Umbilical cord (tissue), 2 donors: ENCODE measurements around the gene EFEMP1. TPM values are rescaled to one million over a fixed set of nuclear protein-coding genes. Genes with fewer than 3 reads are reported as not detected.

Source experiments
- DNase-seq: peaks from one replicate; pipeline ENCODE4 v3.0.0-alpha.2; 2015; ENCODE audit warnings: low spot score
- total RNA-seq: library from RNA; depleted of rRNA; stranded (reverse); fragments of >200 nt; gene quantifications from one replicate; pipeline ENCODE4 v1.2.3, GENCODE V29; 2014; ENCODE audit warnings: low replicate concordance; ENCODE audit not compliant: insufficient read depth

EFEMP1 gene, protein sequence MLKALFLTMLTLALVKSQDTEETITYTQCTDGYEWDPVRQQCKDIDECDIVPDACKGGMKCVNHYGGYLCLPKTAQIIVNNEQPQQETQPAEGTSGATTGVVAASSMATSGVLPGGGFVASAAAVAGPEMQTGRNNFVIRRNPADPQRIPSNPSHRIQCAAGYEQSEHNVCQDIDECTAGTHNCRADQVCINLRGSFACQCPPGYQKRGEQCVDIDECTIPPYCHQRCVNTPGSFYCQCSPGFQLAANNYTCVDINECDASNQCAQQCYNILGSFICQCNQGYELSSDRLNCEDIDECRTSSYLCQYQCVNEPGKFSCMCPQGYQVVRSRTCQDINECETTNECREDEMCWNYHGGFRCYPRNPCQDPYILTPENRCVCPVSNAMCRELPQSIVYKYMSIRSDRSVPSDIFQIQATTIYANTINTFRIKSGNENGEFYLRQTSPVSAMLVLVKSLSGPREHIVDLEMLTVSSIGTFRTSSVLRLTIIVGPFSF
- 125 TPM for total RNA-seq

DNA sequence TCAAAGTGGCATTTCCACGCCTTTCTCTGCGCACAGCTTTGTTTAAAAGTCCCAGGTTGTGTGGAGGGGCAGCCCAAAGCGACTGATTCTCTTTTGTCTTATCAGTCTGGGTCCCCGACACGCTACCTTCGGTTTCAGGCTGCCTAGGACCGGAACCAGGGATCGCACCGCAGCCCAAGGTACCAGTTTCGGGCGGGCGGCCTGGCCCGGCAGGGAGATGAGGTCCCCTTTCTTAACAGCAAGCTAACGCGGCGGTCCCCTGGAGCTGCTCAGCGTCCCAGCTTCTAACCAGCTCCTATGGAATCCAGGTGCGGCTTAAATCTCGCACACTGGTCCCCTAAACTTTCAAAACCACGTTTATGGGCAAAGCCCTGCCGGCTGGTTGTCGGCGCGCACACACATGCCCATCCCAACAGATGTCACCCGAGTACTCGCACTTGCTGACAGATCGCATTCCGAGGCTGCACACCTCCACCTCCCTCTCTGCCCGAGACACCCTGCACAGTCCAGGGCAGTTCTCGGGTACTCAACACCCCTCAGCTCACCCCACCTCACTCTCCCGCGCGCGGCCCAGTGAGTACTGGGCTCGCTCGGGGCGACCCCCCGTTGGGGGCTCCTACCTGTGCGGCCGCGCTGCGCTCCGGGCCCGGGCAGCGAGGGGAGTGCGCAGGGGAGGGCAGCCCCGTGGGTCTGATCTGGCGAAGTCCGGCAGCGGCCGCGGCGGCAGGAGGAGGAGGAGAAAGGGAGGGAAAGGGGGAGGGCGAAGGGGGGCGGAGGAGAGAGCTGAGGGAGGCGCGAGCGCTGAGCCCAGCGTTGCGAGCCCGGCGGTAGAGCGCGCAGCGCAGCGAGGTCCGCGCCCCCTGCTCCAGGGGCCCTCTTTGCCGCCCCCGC lies at the start of gene EFEMP1:
Gene EFEMP1 (minus strand): TSS at position 692 of the 891 bp plus-strand sequence. CDS start 1,342 bp downstream, outside the sequence.
- peak; percentile 73 for DNase-seq

DNA sequence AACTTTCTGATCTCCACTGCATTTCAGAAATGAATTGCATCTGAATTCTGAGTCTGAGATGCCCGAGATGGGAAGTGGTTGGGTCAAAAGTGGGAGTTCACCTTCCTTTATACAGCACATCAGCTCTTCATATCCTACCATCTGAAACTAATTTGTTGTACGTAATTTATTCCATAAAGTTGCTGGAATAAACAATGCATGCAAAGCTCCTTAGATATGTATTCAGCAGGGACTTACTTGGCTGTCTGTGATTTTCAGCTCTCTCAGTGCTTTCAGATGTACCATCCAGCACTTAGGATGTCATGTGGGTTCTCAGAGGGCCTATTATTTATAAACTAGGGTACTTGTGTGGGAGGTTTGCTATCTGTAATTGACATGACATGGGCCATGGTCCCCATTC lies 46.9 kb upstream of the EFEMP1 start:
- DNase-seq: no peak

DNA sequence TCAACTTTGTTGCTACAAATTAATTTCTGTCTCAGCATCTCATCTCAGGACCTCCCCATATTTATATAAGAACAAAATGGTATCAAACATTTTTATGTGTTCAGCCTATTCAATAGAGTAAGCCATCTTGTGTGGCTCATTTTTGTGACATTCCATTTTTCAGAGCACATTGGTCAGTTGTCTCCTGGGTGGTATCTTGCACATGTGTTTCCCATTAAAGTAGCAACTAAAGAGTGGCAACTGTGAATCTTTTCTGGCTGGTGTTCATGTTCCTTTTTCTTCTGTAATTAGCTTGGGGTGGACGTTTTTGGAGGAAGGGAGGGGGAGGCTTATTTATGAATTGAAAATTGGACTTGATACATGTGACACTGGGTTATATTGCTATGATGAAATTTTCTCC lies 45.4 kb upstream of the EFEMP1 start:
- no peak for DNase-seq

DNA sequence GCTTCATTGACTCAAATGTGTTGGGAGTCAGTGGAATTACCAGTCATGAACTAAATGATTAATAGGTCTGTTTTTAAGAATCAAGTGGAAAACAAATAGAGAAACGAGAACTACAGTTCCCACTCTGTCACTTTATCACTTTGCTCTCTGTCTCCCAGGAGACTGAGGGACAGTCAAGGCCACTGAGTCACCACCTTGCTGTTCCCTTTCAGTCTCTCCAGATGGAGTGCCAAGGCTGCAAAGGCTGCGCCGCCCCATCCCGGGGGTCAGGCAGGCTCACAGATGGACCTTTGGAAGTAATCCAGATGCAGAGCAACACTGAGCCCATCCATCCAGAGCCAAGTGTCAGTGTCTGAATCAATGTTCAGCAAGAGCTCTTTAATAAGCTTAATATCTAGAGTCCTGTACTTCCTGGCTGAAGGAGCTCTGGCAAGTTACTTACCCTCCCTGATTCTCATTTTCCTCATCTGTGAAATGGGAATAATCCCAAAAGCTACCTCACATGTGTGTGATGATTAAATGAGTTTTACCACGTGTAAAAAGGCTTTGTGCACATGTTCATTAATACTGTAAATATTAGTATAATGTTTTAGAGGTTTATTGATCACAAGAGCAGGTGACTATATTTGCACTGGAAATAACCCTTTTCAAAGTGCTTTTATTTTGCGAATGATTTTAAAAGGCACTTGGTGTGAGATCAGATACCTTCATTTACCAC lies 43.0 kb upstream of the EFEMP1 start:
- no peak for DNase-seq

DNA sequence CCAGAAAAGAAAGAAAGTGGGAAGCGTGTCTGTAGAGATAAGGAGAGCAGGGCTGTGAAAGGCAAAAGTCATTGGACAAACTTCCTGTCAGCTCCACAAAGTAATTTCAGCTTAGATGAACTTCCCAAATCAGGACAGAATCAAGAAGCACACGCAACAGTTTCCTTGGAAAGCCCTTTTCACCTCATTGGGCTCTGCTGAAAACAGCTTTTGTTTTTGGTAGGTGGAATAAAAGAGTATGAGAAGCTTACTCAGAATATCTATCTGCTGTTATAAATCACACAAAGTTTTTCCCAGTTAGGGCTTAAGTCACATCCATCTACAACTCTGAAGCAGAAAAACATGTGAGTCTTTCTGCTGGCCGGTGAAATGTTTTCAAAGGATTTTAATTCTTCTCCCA lies 42.4 kb upstream of the EFEMP1 start:
- DNase-seq: peak; percentile 37

DNA sequence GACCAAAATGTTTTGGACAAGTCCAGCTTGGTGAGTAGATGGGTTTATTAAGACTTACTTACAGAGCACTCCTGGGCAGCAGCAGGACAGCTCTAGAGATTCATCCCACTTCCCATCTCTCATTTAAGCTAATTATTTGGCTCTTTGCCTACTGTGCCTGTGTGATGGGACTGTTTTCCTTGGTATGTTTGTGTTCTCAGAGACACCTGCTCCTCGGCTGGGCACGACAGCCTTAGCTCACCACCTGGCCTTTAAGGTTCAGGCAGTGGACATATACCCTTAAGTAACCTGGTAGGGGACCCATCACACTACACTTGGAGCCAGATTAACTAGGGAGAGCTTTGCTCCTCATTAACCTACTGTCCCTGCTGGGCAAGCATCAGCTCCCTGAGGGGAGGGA lies 41.7 kb upstream of the EFEMP1 start:
- no peak for DNase-seq

DNA sequence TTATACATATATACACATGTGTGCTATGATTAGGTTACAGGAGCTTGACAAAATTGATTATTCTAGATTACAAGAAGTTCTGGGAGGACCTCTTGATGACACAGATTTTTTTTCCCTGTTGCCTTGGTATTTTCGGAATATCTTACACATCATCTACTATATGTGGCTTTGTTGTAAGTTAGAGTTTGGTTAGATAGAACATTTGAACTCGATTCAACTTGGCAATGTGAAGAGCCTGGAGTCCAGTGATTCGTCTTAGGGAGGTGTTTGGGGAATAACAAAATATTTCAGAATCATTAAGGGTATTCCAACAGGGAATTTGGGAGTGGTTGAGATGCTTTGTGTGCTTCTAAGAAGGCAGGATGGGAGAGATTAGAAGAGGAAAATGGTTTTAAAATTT lies 39.3 kb upstream of the EFEMP1 start:
- DNase-seq: no peak

DNA sequence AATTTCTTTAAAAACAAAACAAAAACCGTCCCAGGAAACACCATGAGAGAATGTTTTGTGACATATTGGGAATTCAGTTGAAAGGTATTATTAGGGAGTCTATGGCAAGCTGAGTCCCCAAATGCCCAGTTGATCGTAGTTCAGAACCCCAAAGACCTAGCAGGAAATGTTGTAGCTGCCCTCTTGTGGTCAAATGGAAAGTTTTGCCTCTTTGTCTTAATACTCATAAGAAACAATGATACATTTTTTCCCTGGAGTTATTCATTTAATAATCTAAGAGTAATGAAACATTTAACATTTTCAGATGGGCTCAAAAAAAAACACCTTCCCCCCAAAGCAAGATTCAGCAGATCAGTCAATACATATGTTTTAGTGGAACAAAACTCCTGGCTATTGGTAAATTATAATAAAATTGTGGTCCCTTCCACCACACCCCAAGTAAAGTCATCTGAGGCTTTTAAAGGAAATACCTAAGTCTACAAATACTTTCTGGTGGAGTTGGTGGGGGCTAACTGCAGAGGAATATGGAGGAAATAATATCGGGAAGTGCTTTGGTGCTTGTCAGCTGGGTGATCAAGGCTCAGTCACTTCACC lies 37.8 kb upstream of the EFEMP1 start:
- DNase-seq: peak; percentile 50

DNA sequence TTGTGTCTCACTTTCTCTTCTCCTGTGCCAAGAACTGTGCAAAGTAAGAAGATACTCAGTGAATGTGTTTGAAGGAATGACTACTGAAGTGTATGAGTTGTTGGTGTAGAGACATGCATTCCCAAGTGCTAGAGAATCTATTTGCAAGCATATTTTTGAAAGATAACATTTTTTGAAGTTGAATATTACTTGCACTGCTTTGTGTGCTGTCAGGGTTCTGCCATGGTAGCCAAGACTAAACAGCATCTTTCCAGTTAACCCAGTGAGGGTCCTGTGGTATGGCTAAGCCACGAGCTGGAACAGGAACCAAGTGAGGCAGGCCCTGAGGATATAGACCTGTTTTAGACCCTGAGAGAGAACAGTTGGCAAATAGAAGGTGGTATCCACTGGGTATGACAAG lies 35.2 kb upstream of the EFEMP1 start:
- no peak for DNase-seq

DNA sequence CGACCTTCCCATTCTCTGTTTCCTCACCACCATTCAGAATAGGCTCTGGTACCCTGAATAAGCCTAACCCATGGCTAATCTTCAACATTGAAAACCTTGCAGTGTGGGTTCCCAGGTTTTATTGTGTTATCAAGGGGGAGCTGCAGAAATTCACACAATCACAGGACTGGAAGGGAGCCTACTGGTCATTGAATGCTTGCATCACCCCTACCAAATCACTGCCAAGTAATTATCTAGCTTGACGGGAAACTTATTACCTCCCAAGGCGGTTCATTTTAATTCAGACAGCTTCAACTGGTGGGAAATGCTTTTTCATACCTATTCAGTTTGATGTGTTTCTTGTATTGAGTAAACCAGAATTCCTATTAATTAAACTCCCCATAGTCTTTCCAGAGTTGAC lies 33.6 kb upstream of the EFEMP1 start:
- DNase-seq: no peak

DNA sequence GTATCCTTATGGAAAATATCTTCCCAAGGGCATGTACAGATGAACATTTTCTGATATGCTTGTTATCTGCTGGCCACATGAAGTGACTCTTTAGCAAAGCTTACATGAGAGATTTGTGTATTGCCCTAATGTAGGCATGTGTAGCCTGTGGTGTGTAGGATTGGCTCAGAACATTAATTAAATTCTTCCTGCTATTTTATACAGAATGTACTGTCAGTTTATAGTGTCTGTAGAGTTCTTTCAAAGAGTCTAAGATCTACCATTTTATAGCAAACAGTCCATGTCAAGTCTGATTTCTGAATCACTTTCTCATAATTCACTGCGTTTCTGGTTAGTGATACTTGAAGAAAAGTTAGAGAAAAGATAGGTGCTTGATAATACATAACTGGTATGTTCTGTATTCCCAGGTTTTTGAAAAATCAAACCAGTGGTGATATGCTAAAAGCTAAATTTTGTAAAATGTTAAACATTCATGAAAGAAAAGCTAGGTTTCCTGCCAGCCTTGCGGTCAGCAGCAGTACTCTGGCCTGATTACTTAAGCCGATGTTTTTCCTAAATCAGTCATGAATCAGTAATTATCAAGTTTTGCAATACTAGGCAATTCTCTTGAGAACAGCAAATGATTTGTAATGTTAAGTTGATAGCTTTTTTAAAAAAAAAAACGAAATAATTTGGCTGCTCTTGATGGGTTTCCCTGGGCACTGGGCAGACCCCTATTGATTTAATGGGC lies 30.9 kb upstream of the EFEMP1 start:
- DNase-seq: no peak

DNA sequence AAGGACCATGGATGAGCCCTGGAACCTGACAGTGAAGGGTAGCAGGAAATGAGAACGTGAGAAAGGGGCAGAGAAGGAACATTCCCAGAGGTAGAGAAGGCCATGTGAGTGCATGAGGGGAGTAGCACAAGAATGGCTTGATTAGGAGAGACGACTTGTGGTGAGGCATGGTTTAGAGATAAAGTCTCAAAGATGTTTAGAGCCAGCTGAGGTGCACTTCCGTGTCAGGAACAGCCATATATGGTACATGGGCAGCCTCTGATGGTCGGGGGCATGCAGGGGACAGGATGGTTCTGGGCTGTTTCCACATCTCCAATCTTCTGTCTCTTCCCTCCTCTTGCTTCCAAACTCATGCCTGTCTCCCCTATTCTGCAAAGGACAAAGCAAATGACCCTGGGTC lies 28.8 kb upstream of the EFEMP1 start:
- DNase-seq: no peak

DNA sequence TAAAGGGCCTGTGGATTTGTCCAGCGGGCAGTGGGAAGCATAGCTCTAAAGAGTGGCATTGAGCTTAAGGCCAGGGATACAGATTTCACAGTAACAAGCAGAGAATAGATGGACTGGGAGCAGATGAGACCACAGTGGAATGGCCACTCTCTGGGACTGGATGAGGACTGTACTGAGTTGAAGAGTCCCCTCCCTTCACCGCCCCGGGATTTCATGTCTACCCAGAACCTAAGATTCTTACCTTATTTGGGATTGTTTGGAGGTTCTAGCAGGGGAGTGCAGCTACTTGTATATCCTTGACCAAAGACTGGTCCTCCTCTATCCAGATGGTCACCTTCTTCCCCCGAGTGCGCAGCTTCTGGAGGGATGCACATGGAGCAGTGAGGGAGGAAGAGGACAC lies 28.0 kb upstream of the EFEMP1 start:
- no peak for DNase-seq

DNA sequence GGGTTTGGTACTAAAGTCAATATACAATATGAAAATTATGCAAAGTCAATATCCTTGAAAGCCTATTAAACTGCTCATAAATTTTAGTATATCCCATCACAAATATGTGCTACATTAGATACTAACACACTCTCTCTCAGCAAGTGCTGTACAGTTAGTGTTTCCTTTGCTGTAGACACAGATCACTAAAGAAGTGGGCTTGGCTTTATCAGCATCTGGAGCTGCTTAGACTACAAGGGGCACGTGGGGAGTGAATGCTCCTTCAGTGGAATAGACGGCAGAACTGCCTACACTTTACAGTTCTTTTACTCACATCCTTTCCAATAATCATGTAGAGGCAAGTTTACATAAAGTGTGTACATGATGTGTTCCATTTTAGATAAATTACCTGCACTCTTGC lies 26.0 kb upstream of the EFEMP1 start:
- peak; percentile 27 for DNase-seq

DNA sequence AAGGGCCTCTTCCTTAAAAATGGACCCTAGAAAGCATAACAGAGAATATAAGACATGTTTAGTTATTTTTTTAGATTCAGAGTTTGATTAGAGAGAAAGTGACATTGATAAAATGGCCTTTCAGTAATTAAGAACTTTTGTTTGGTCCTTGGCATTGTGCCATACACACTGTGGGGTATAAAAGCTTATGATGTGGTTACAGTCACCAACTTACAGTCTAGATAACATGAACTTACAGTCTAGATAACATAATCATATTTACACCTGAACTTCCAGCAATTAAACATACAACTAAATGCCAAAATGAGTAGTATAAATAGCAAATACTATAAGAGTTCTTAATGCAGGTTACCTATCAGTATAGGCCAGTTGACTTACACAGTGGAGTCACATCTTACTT lies 25.6 kb upstream of the EFEMP1 start:
- no peak for DNase-seq

DNA sequence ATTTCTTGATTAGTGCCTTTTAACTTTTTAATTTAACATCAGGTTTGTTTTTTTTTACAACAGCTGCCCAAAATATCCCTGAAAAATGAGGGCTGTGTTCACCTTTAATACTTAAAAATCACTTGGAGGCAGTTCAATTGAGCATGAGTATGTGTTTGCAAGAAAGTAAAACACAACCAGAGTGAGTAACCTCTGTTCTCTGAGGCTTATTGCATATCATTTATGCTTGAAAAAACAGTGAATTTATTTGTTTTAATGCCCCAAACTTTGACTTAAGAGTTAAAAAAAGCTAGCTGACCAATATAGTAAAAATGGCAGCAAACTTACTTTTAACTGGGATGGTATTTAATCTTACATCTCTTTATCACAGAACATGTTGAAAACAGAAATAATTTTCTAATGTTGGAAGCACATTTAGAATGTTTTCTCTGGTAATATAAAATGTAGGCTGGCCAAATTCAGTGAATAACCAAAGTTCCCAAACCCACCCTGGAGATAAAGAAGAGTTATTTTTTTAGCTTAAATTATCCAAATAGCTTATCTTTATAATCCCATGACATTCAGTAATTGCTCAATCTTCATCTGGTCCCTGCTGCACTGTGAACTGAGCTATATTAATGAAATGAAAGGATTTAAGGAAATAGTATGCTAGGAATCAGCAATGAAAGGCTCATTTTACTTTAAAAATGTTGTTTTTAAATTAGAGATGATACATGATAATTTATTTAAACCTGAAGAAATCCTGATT lies 24.8 kb upstream of the EFEMP1 start:
- DNase-seq: peak; percentile 48

DNA sequence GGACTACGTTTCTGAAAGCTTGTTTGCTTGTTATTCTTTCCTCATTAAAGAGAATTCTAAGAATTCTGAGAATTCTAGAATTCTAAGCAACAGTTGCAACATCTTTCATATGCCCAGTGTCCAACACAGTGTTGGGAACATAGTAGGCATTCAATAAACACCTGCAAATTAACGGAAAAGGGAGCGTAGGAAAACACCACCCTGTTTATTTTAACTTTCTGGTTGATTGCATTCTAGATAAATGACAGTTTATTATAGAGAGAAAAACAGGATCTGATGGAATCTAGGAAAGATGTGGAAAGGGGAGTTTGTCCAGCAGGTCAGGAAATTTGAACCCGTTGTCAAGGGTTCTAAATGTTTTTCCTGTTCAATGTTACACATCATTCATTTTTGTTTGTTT lies 24.2 kb upstream of the EFEMP1 start:
- no peak for DNase-seq

DNA sequence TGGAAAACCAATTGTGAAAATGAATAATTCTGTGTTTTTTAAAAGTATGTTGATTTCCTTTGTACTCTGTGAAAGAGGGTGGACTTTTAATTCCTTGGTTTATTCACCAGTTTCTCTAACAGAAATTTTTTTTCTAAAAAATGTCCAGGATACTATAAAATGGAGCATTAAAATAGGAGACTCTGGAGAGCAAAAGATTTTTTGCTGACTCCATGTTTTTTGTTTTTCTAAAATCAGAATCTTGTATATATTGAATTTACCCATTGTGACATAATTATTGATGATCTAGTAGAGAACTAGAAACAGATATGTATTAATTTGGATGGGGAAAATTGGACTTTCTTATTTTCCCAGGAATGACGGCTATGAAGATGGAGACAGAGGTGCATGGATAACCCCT lies 23.2 kb upstream of the EFEMP1 start:
- no peak for DNase-seq

DNA sequence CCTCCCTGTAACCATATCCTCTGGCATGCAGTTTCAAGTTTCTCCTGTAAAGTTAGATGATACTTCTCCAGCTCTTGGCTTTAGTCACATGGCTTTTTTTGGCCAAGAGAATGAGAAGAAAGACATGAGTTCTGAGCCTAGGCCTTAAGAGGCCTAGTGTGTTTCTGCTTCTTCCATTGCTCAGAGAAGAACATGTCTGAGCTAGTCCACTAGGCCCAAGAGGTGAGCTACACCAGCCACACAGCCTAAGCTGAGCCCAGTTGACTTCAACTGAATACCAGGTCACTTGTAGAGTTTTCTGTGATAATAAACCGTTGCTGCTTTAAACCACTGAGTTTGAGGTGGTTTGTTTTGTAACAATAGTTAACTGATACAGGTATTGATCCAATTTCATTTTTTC lies 19.9 kb upstream of the EFEMP1 start:
- DNase-seq: no peak

DNA sequence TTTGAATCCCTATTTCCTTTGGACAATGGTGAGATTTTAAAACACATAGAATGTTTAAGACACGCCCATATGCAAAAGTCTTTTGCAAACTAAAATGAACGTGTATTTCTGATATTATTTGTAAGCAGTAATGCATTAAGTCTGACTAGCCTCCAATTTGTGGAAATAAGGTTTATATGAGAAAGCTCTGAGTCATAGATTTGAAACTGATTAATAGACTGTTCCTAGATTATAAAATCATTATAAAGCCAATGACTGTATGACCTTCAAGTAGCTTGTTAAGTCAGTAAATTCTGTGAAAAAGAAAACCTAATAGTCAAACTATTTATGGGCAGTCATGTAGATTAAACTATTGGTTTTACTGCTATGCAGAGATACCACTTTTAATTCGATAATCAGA lies 12.8 kb upstream of the EFEMP1 start:
- no peak for DNase-seq
